SK-N-MC (cell line): Measurements from ENCODE around the gene ATF6B.

Experiments used
- DNase-seq: peaks from one replicate; pipeline ENCODE4 v3.0.0-alpha.2; 2011; ENCODE audit warnings: low read depth, low spot score
- H3K27ac ChIP-seq: fragments of 200-600 bp; sonication (generic); 2 replicates; pipeline ENCODE4 v1.5.1; 2016; ENCODE audit warnings: mixed run types
- H3K36me3 ChIP-seq: fragments of 200-600 bp; sonication (generic); 2 replicates; pipeline ENCODE4 v1.6.1; 2017; ENCODE audit warnings: antibody characterized with exemption, low read length, mixed read lengths; ENCODE audit not compliant: insufficient read depth
- H3K4me3 ChIP-seq: fragments of 200-600 bp; sonication (generic); 2 replicates; pipeline ENCODE4 v1.5.1; 2016
- H3K9ac ChIP-seq: fragments of 200-600 bp; sonication (generic); 2 replicates; pipeline ENCODE4 v1.8.0; 2017; ENCODE audit warnings: mixed run types, mixed read lengths; ENCODE audit not compliant: insufficient read length
- H3K9me3 ChIP-seq: fragments of 200-600 bp; sonication (generic); 2 replicates; pipeline ENCODE4 v1.6.1; 2017; ENCODE audit warnings: low read depth, mild to moderate bottlenecking, antibody characterized with exemption, low read length, moderate library complexity, mixed read lengths
- EZH2 ChIP-seq: fragments of 200-600 bp; sonication (generic); IDR thresholded peaks from one replicate; pipeline ENCODE4 v1.6.1; 2017; ENCODE audit warnings: antibody characterized with exemption
- FOXP2 ChIP-seq: optimal IDR thresholded peaks from 2 replicates; pipeline ENCODE3; 2011; ENCODE audit warnings: mild to moderate bottlenecking, moderate library complexity; ENCODE audit not compliant: insufficient read depth; ENCODE audit errors: extremely low read length, control extremely low read depth
- POLR2AphosphoS5 ChIP-seq: IDR thresholded peaks from 2 replicates; pipeline ENCODE4 v1.6.1; 2012; ENCODE audit warnings: mild to moderate bottlenecking, low read depth, low read length, borderline replicate concordance

ATF6B gene

GRCh38 chr6:32127717-32128592 is at the start of gene ATF6B:
Gene ATF6B, minus strand, starts transcription at chr6:32128246. Its CDS starts 39 bp downstream, at chr6:32128207.
- no peak for TF ChIP-seq EZH2
- TF ChIP-seq POLR2AphosphoS5 = peak; percentile 66; the same call in 1 of the 2 replicates
- no peak for TF ChIP-seq FOXP2
- peak within 1 kb of the TSS; percentile 99 for H3K4me3 ChIP-seq
- peak within 1 kb of the TSS; percentile 91 for H3K9ac ChIP-seq
- peak; percentile 99 for DNase-seq
- H3K36me3 ChIP-seq = peaks cover 25% of the 10 kb centered on the region
- peak within 1 kb of the TSS; percentile 81 for H3K27ac ChIP-seq
- no peaks in the 10 kb centered on the region for H3K9me3 ChIP-seq

DNA sequence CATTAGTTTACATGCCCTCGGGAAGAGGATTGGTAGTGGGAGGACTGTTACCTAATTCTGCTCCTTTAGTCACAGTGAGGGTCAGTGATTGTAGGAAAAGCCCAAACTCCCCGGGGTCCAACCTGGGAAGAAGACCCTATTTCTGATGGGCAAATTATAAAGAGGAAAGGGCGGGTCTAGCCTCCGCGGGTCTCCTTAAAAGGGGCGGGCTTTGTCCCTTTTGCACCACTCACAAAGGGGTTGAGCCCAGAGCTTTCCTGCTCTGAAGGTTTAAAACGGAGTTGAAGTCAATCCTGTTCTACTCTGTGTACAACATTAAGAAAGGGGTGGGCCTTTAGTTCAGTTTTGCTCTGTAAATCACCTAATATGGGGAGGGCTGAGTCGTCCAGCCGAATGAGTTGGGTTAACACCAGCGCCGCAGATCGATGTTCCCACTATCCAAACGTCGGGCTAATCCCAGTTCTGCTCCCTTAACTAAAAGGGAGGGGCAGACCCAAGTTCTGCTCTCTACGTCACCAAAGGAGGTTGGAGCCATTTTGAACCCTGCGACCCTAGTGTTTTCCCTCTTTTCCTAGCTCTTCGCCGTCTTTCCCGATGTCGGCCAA is 49.2 kb upstream of the ATF6B start:
- Histone ChIP-seq H3K36me3 (peaks cover 11% of the 10 kb centered on the region; the same call in 1 of the 2 replicates), H3K9me3 (no peaks in the 10 kb centered on the region), H3K27ac (peak overlapping the region; percentile 99), H3K4me3 (peak overlapping the region; percentile 89), H3K9ac (peak overlapping the region; percentile 92)
- DNase-seq = no peak
- TF ChIP-seq POLR2AphosphoS5 = peak; percentile 69
- peak; percentile 43 for TF ChIP-seq FOXP2
- TF ChIP-seq EZH2 = no peak

DNA sequence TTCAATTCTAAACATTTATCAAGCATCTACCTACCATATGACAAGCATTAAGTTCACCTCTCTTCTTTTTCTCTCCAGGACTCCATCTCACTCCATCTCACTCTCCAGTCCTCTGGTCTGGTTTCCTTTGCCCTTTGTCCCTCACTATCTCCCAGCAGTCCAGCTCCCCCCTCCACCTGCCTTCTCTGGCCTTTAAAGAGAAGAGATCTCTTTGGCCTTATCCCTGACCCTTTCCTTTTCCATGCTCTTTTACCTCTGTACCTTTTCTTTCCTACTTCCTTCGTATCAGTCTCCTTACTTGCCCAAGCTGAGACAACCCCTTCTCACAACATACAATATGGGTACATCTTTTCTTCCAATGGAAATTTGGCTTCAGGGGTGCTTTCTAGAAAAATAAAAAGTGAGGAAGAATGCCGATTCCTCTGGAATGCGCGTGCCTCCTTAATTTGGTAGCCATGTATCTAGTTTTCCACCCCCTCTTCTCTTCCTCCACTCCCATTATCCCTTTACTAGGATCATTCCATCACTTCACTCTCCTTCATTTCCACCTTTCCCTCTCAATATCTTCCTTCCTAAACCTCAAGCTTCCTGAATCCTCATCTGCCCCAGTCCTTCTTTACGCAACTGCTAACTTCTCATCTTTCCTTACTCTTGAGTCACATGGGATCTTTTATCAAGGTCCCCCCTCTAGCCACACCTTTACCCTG is 48.6 kb upstream of the ATF6B start:
- Histone ChIP-seq H3K27ac (peak overlapping the region; percentile 99), H3K9ac (peak overlapping the region; percentile 92), H3K4me3 (peak overlapping the region; percentile 89), H3K9me3 (no peaks in the 10 kb centered on the region), H3K36me3 (peaks cover 10% of the 10 kb centered on the region; the same call in 1 of the 2 replicates)
- no peak for TF ChIP-seq FOXP2
- DNase-seq = no peak

DNA sequence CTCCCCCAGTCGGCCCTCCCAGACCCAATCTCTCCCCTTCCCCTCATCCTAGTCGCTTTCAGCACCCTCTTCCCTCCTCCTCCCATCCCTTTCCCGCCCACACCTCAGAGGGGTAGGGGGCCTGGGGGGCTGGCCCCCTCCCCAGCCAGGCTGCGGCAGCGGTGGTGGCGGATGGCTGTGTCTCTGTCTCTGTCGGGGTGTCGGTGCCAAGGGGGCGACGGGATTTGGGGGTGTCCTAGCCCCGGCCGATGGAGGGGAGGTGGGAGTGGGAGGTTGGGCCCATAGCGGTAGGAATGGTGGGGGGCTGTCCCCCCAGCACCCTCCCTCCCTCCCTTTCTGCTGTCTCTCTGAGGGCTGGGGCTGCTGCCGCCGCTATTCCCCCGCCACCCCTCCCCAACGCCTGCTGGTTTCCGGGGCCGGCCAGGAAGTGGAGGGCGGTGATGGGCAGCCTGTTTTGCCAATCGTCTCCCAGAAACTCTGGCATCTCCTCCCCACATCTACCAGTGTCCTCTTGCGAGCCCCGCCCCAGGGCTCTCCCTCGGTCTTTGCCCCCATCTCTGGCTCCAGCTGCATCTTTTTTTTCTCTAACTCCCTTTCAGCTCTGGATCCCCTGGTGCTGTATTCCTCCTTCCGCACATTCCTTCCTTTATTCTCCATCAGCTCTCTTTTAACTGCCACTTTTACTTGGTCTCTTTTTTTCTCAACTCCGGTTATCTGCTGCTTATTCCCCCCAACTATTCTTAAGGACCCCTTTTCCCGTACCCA is 47.8 kb upstream of the ATF6B start, which contains the start of gene AGPAT1:
Gene AGPAT1, minus strand, starts transcription at position 374 of the 765 bp plus-strand sequence. CDS start 4,588 bp downstream, outside the sequence.
- Histone ChIP-seq H3K9ac (peak within 1 kb of the TSS; percentile 95), H3K9me3 (no peaks in the 10 kb centered on the region), H3K27ac (peak within 1 kb of the TSS; percentile 99), H3K4me3 (peak within 1 kb of the TSS; percentile 89), H3K36me3 (peaks cover 12% of the 10 kb centered on the region; the same call in 1 of the 2 replicates)
- no peak for TF ChIP-seq FOXP2
- peak; percentile 86 for TF ChIP-seq POLR2AphosphoS5
- no peak for DNase-seq

DNA sequence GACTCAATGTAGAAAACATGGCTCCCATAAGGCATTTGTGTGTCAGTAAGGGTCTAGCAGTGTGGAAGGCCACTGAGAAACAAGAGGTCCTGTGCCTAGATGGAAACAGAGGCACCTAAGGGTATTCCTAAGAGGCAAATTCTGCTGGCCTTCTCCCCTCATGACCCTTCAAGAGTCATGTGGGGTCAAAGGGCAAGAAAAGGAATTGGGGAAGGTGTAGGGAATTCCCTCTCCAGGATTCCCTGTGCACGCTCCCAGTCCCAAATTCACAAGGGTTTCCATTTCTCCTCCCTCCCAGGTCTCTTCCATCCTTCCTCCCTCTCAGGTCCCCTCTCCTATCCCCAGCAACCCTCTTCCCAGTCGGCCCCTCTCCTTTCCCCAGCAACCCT is 47.3 kb upstream of the ATF6B start:
- Histone ChIP-seq H3K9me3 (no peaks in the 10 kb centered on the region), H3K36me3 (peaks cover 15% of the 10 kb centered on the region; the same call in 1 of the 2 replicates), H3K9ac (peak overlapping the region; percentile 95), H3K27ac (no peak overlapping the region), H3K4me3 (peak overlapping the region; percentile 89)
- TF ChIP-seq FOXP2 (no peak), POLR2AphosphoS5 (no peak), EZH2 (no peak)
- DNase-seq = no peak

DNA sequence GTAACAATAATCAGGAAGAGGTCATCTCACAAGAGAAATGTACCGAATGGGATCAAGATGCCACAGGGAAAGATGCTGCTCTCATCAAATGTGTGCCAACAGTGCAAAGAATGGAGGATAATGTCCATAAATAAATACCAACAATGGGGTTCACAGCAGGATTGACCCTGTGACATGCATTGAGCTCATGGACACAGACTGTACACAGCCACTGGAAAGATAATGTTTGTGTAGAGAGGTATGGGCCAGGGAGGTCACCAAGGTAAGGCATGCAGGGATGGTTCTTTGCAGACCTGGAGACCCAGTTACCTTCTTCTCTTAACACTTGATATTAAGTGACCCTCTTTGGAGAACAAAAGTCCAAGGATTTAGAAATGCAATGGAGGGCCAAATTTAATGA is 46.4 kb upstream of the ATF6B start:
- no peak overlapping the region for H3K9ac ChIP-seq
- TF ChIP-seq POLR2AphosphoS5 = no peak
- no peak for TF ChIP-seq EZH2
- TF ChIP-seq FOXP2 = no peak
- peaks cover 22% of the 10 kb centered on the region for H3K36me3 ChIP-seq
- H3K27ac ChIP-seq = no peak overlapping the region
- H3K4me3 ChIP-seq = peak overlapping the region; percentile 89
- no peaks in the 10 kb centered on the region for H3K9me3 ChIP-seq
- no peak for DNase-seq

DNA sequence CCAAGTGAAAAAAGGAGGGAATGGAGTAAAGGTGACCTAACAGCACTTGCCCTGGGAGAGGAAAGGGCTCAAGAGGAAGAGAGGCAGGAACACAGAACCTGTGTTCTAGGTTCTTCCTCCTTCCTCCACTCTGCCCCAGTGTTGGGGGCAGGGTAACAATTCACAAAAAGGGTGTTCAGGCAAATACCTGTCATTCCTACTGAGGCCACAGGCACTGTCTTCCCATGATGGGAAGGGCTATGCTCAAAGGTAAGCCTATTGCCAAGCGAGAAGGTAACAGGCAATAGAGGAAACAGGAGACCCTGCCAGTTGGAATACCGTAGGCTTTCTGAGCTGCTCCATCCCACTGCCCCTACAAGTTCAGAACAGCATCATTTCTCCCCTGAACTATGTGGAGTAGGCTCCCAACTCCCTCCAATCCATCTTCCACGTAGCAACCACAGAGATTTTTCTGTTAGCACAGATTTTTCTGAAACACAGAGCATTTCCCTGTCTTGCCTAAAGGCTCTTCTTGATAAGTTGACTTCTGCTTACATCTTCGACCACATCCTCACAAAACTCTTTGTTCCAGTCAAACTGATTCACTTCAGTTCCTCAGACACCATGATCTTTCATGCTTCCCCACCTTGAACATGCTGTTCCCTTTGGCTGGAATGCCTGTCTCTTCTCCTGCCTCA is 45.1 kb upstream of the ATF6B start:
- Histone ChIP-seq H3K27ac (no peak overlapping the region), H3K4me3 (no peak overlapping the region), H3K9ac (no peak overlapping the region), H3K36me3 (peaks cover 32% of the 10 kb centered on the region), H3K9me3 (no peaks in the 10 kb centered on the region)
- no peak for DNase-seq
- TF ChIP-seq POLR2AphosphoS5 (no peak), EZH2 (no peak), FOXP2 (no peak)
